ENCODE results near the gene TMEM33.

TMEM33 gene

GRCh38 chr4:42008011-42008786 is 73.0 kb downstream of the TMEM33 start:
- no peak for DNase-seq

All from hematopoietic multipotent progenitor cell treated with erythropoietin and hydrocortisone succinate and interleukin-3 and kit ligand, for 6 days (in vitro differentiated cells).